Stimulated activated CD8-positive, alpha-beta memory T cell treated with anti-CD3 and anti-CD28 coated beads, Interleukin-4, amount 100 ng/mL, for 4 hours (primary cell): Measurements from ENCODE around the gene MAN1A2.
"Not testable (repeated sequence)": the region's sequence is repeated elsewhere in the genome, so short reads cannot be mapped to it uniquely, and the experiment has no call there.

ENCODE experiments used
- DNase-seq, 2 donors: peaks; one replicate each; pipeline ENCODE4 v3.0.0-alpha.2; 2020; ENCODE audit warnings: low read depth in 2 of 2, low spot score in 1 of 2

MAN1A2 gene

DNA sequence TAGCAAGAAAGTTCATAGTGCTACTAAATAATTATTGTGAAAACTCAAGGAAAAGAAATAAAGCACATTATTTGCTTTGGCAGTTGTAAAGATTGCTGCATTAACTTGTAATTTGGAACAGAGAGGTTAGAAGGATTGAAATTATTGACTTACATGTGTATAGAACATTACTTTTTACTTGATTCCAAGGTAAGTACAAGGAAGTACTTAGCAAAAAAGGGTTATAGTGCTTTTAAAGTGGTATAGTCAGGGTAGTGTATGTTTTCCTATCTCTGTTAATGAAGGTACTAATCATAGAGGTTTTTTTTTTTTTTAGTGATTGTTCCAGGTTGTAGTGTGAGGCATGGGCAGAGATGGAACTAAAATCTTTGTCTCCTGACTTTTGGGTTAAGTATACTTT, 29.4 kb downstream of the MAN1A2 start:
- DNase-seq, result no peak

DNA sequence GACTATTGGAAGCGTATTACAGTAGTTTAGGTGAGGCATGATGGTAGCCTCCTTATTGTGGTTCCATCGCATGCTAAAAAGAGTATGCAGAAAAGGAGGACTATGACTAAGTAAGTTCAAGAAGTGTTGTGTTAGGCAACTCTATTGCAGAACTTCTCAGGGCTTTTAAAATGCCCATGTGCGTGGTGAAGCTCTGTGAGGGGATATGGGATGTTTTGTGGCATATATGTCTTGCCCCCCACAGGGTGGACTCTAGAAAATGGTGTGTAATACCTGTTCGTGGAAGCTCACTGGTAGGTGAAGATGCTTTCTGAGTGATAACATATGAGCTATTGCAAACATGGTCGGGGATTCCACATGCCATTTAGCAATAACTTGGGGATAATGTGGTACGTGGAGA, 31.7 kb downstream of the MAN1A2 start:
- DNase-seq, result no peak

DNA sequence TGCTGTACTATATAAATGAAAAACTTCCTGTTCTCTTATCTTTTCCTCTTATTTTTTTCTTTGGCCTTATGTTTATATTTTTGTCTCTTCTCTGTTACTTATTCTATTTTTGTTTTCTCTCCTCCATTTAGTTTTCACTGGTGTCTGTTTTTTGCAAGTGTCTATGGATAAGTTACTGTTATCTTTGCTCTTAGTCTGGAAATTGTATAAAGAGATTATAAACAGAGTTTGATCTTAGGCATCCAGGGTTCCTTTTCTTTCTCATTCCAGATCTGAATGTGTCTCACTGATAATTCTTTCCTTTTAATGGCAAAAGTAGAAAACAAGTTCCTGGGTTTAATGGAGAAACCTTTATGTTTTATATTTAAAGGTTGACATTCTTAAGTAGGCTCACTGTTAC, 34.5 kb downstream of the MAN1A2 start:
- DNase-seq, result no peak

DNA sequence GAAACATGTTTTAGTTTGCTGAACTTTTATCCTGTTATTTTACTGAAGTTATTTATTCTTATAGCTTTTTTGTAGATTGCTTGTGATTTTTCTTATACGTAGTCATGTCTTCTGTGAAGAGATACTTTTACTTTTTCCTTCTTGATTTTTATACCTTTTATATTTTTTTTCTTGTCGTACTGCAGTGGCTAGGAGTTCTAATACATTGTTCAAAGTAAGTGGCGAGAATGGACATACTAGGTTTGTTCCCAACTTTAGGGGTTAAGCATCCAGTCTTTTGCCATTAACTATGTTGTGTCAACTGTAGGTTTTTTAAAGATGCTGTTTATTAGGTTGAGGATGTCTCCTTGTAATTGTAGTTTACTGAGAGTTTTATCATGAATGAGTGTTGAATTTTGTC, 36.3 kb downstream of the MAN1A2 start:
- no peak for DNase-seq

DNA sequence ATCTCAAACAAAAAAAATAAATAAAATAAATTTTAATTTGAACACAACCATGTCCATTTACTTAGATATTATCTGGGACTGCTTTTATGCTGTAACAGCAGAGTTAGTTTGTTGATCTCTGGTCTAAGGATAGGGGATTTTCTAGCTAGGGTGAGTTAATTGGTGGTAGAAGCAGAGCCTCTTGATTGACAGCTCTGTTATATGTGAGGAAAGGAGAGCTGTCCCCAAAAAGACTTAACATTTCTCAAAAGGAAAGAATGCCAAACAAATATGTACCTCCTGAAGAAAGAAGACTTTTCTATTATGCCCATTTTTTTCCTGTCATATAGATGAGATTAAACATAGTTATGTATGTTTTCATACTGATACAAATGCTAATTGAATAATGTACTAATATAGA, 37.8 kb downstream of the MAN1A2 start:
- no peak for DNase-seq

- DNase-seq, result no peak
Measured at GRCh38 chr1:117412472-117412871, 45.2 kb downstream of the MAN1A2 start.

DNA sequence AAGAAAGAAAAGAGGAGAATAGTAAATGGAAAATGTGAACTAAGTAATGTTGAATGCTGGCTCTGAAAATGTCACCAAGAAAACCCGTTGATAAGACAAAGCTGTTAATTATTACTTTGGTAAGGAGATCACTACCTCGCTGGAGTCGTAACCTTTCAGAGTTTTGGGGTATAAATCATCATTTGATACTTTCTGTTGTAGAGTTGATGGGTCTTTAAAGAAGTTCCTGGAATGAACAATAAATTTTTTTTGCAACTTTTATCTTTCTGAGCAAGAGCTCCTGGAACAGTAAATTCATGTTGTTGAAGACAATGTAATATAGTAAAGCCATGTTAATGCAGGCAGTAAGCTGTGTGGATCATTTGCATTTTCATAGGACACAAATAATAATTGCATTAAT, 46.2 kb downstream of the MAN1A2 start:
- DNase-seq, result no peak

DNA sequence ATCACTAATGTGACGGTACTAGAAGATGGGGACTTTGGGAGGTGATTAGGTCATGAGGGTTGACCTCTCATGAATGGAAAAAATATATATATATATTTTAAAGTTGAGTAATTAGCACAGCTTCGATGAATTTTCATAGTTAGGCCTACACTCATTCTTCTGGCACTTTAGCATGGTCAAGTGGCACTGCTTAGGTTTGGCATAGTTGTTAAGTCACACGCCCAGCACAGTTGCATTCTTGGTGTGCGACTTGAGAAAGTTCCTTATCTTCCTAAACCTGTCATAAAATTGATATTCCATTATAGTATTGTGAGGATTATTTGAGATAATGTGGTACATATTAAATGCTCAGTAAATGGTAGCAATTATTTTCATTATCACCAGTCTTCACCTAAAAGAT, 47.7 kb downstream of the MAN1A2 start:
- no peak for DNase-seq

GRCh38 chr1:117416004-117416403, 48.8 kb downstream of the MAN1A2 start:
- DNase-seq, result no peak

- DNase-seq, result no peak
Measured at GRCh38 chr1:117416546-117417125, 49.4 kb downstream of the MAN1A2 start.

DNA sequence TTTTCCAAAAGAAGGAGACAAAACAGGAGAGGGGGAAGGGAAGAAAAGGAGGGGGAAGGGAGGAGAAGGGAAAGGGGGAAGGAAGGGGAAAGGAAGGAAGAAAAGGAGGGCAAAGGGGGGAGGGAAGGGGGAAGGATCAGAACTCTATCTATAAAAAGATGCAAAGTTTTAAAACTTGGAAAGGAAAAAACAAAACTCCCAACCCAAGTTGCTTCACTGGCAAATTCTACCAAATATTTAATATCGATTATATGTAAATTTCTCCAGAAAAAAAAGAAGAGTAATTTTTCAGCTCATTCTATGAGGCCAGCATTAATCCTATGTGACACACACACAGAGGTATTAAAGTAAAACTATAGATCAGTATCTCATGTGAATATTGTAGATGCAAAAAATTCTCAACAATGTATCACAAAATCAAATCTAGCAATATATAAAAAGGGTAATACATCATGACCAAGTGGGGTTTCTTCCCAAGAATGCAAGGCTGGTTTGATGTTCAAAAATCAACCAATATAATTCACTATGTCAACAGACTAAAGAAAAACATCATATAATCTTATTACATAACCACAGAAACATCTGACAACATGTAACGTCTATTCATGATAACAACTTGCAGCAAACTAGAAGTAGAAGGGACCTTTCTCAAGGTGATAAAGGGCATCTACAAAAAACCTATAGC, 57.9 kb downstream of the MAN1A2 start:
- DNase-seq, result no peak

- DNase-seq, result no peak
Measured at GRCh38 chr1:117427297-117427696, 60.0 kb downstream of the MAN1A2 start.

GRCh38 chr1:117433943-117434342, 66.7 kb downstream of the MAN1A2 start:
- no peak for DNase-seq

- DNase-seq, result no peak
Measured at GRCh38 chr1:117436513-117436912, 69.3 kb downstream of the MAN1A2 start.

DNA sequence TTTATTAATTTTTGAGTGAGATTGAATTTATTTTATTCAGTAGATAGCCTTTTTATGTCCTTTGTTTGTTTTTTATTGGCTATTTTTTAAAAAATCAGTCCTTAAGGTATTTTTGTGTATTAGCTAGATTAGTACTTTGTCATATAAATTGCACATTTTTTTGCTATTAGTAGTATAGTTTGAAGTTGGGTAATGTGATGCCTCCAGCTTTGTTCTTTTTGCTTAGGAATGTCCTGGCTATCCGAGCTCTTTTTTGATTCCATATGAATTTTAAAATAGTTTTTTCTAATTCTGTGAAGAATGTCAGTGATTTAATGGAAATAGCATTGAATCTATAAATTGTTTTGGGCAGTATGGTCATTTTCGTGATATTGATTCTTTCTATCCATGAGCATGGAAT, 80.4 kb downstream of the MAN1A2 start:
- DNase-seq, result no peak

GRCh38 chr1:117452216-117452615, 85.0 kb downstream of the MAN1A2 start:
- DNase-seq, result no peak

DNA sequence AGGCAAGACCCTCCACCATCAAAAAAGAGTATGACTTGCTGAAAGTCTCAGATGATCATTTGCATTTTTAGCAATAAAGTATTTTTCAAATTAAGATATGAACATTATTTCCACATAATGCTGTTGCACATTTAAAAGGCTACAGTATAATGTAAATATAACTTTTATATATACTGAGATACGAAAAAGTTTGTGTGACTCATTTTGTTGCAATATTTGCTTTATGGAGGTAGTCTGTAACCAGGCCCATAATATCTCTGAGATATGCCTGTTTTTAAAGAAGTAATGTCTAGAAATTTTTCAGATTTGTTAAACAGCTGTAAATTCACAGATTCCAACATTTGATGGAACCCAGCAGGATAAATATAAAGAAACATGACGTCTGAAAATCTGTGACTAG, 86.7 kb downstream of the MAN1A2 start:
- DNase-seq, result no peak

DNA sequence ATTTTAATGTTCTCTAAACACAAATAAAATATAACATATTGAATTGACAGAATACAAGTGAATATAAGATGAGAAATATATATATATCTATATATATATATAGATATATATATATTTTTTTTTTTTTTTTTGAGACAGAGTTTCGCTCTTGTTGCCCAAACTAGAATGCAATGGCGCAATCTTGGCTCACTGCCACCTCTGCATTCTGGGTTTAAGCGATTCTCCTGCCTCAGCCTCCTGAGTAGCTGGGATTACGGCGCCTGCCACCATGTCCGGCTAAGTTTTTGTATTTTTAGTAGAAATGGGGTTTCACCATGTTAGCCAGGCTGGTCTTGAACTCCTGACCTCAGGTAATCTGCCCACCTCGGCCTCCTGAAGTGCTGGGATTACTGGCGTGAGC, 91.2 kb downstream of the MAN1A2 start:
- DNase-seq, result not testable (repeated sequence)

GRCh38 chr1:117466761-117467160, 99.5 kb downstream of the MAN1A2 start:
- DNase-seq, result no peak

- no peak for DNase-seq
Measured at GRCh38 chr1:117467336-117467735, 100.1 kb downstream of the MAN1A2 start.

GRCh38 chr1:117473063-117473462, 105.8 kb downstream of the MAN1A2 start:
- DNase-seq, result no peak

DNA sequence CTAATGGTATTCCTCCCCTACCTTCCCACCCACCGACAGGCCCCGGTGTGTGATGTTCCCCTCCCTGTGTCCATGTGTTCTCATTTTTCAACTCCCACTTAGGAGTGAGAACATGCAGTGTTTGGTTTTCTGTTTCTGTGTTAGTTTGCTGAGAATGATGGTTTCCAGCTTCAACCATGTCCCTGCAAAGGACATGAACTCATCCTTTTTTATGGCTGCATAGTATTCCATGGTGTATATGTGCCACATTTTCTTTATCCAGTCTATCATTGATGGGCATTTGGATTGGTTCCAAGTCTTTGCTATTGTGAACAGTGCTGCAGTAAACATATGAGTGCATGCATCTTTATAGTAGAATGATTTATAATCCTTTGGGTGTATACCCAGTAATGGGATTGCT, 108.2 kb downstream of the MAN1A2 start:
- not testable (repeated sequence) for DNase-seq

DNA sequence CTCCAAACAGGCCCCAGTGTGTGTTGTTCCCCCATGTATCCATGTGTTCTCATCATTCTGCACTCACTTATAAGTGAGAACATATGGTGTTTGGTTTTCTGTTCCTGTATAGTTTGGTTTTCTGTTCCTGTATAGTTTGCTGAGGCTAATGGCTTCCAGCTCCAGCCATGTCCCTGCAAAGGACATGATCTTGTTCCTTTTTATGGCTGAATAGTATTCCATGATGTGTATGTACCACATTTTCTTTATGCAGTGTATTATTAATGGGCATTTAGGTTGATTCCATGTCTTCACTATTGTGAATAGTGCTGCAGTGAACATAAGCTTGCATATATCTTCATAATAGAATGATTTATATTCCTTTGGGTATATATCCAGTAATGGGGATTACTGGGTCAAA, 111.8 kb downstream of the MAN1A2 start:
- DNase-seq, result no peak
